PFSK-1 (cell line): ENCODE measurements around the gene FAM3B.

Experiments
- POLR2AphosphoS5 ChIP-seq: IDR thresholded peaks from 2 replicates; pipeline ENCODE4 v1.6.1; 2012; ENCODE audit warnings: low read depth, mild to moderate bottlenecking, control low read depth, low read length, moderate library complexity
- SIN3A ChIP-seq: IDR thresholded peaks from 2 replicates; pipeline ENCODE4 v1.6.1; 2012; ENCODE audit warnings: mild to moderate bottlenecking, low read length, moderate library complexity, borderline replicate concordance; ENCODE audit not compliant: insufficient read depth
- TAF1 ChIP-seq: IDR thresholded peaks from 2 replicates; pipeline ENCODE4 v1.6.1; 2012; ENCODE audit warnings: low read length, control low read depth, borderline replicate concordance; ENCODE audit not compliant: insufficient read depth
- TF ChIP-seq, protein P1 (sequence below), 2 experiments: IDR thresholded peaks; 2 replicates each; pipeline versions ENCODE4 v1.6.1 to v1.8.0; 2011 to 2012; ENCODE audit warnings: low read depth in 2 of 2, low read length in 2 of 2, control low read depth in 1 of 2, inconsistent platforms in 1 of 2, mild to moderate bottlenecking in 1 of 2, moderate library complexity in 1 of 2; ENCODE audit not compliant: insufficient read depth in 1 of 2

GRCh38 chr21:41357546-41357945, 40.9 kb downstream of the FAM3B start:
- TF ChIP-seq TAF1 (no peak), POLR2AphosphoS5 (no peak), SIN3A (no peak)
- TF ChIP-seq, protein P1, sequence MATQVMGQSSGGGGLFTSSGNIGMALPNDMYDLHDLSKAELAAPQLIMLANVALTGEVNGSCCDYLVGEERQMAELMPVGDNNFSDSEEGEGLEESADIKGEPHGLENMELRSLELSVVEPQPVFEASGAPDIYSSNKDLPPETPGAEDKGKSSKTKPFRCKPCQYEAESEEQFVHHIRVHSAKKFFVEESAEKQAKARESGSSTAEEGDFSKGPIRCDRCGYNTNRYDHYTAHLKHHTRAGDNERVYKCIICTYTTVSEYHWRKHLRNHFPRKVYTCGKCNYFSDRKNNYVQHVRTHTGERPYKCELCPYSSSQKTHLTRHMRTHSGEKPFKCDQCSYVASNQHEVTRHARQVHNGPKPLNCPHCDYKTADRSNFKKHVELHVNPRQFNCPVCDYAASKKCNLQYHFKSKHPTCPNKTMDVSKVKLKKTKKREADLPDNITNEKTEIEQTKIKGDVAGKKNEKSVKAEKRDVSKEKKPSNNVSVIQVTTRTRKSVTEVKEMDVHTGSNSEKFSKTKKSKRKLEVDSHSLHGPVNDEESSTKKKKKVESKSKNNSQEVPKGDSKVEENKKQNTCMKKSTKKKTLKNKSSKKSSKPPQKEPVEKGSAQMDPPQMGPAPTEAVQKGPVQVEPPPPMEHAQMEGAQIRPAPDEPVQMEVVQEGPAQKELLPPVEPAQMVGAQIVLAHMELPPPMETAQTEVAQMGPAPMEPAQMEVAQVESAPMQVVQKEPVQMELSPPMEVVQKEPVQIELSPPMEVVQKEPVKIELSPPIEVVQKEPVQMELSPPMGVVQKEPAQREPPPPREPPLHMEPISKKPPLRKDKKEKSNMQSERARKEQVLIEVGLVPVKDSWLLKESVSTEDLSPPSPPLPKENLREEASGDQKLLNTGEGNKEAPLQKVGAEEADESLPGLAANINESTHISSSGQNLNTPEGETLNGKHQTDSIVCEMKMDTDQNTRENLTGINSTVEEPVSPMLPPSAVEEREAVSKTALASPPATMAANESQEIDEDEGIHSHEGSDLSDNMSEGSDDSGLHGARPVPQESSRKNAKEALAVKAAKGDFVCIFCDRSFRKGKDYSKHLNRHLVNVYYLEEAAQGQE (IDR thresholded peaks at IDR 0.05; ENCODE audit: insufficient read depth in 1 of 2, low read depth in 2 of 2, low read length in 2 of 2): no peak
